Pericardium fibroblast (primary cell): ENCODE data around the gene COMMD1. TPM values are rescaled to one million over a fixed set of nuclear protein-coding genes. Genes with fewer than 3 reads are reported as not detected.

ENCODE experiments used
- total RNA-seq: library from RNA; depleted of rRNA; stranded (reverse); fragments of >200 nt; gene quantifications from 2 replicates; pipeline ENCODE4 v1.2.3, GENCODE V29; 2015

COMMD1 gene
- total RNA-seq: 44.4 and 54.0 TPM in 2 replicates

GRCh38 chr2:61905372-61906185 is at the start of gene COMMD1:
Gene COMMD1 (plus strand): TSS chr2:61905674. CDS start chr2:61905679, 5 bp downstream.

GRCh38 chr2:61888267-61889055 is 17.0 kb upstream of the COMMD1 start, which contains the start of gene CCT4:
Gene CCT4 (minus strand): TSS chr2:61888656. CDS start chr2:61888507, 149 bp downstream.

Other genes with a start within 250 kb of the COMMD1 start
- gene FAM161A, start 51.6 kb upstream of the COMMD1 start, total RNA-seq: 0.70 and 2.3 TPM in 2 replicates
- 85.9 and 97.8 TPM in 2 replicates for gene CCT4, start 17.0 kb upstream of the COMMD1 start, total RNA-seq